A673 (cell line): Measurements from ENCODE around the gene CHTOP. TPM values are rescaled to one million over a fixed set of nuclear protein-coding genes. Genes with fewer than 3 reads are reported as not detected.

Experiments used
- BruUV-seq: library from RNA; stranded (reverse); fragments of 400-500 nt; replicated peaks from 2 replicates; lab custom pipeline; 2021; lab: Mats Ljungman, UMichigan
- CTCF ChIA-PET: fragments of 300-600 bp; sonication (Branson Sonifier 250); formaldehyde crosslinking; loops from one replicate; lab custom pipeline; 2022; ENCODE audit warnings: antibody characterized with exemption; lab: Charles Lee
- POLR2A ChIA-PET: fragments of 300-600 bp; sonication (Branson Sonifier 250); formaldehyde crosslinking; loops from one replicate; lab custom pipeline; 2022; ENCODE audit warnings: antibody characterized with exemption; ENCODE audit not compliant: low non-redundant PET; lab: Charles Lee
- DNase-seq: peaks from one replicate; pipeline ENCODE4 v3.0.0-alpha.2; 2015; ENCODE audit warnings: low spot score
- H3K27ac ChIP-seq: fragments of 200-600 bp; sonication (generic); 2 replicates; pipeline ENCODE4 v1.5.1; 2016; ENCODE audit warnings: mixed run types, low read depth, mild to moderate bottlenecking, mixed read lengths, antibody characterized with exemption, low read length; ENCODE audit not compliant: poor library complexity, severe bottlenecking
- H3K27me3 ChIP-seq: fragments of 200-600 bp; sonication (generic); replicated peaks from 2 replicates; pipeline ENCODE4 v1.6.1; 2017; ENCODE audit warnings: mixed run types, low read depth, mild to moderate bottlenecking, mixed read lengths, antibody characterized with exemption, low read length; ENCODE audit not compliant: insufficient read depth, poor library complexity
- H3K36me3 ChIP-seq: fragments of 200-600 bp; sonication (generic); 2 replicates; pipeline ENCODE4 v1.6.1; 2016; ENCODE audit warnings: mixed run types, mild to moderate bottlenecking, mixed read lengths, antibody characterized with exemption, low read length; ENCODE audit not compliant: insufficient read depth, poor library complexity, severe bottlenecking
- H3K4me1 ChIP-seq: fragments of 200-600 bp; sonication (generic); 2 replicates; pipeline ENCODE4 v1.6.1; 2017; ENCODE audit warnings: mixed run types, mild to moderate bottlenecking, mixed read lengths, antibody characterized with exemption, low read length; ENCODE audit not compliant: insufficient read depth, poor library complexity, severe bottlenecking
- H3K4me3 ChIP-seq: fragments of 200-600 bp; sonication (generic); 2 replicates; pipeline ENCODE4 v1.5.1; 2016; ENCODE audit warnings: low read depth, mixed run types, mild to moderate bottlenecking, mixed read lengths, low read length; ENCODE audit not compliant: poor library complexity, severe bottlenecking
- H3K9me3 ChIP-seq: fragments of 200-600 bp; sonication (generic); 2 replicates; pipeline ENCODE4 v1.6.1; 2016; ENCODE audit warnings: mixed run types, low read depth, mild to moderate bottlenecking, mixed read lengths, antibody characterized with exemption, low read length; ENCODE audit not compliant: poor library complexity, severe bottlenecking
- EZH2 ChIP-seq: fragments of 200-600 bp; sonication (generic); IDR thresholded peaks from 2 replicates; pipeline ENCODE4 v1.6.1; 2017; ENCODE audit warnings: borderline replicate concordance, low read depth, mild to moderate bottlenecking, mixed read lengths, antibody characterized with exemption, low read length; ENCODE audit not compliant: poor library complexity, severe bottlenecking
- intact Hi-C: fragments of 100-400 bp; cut with micrococcal nuclease; formaldehyde crosslinking; loops from one replicate; pipeline ENCODE4 v1.10.0; 2022; ENCODE audit not compliant: unreplicated experiment
- total RNA-seq: library from RNA; stranded (reverse); gene quantifications from 2 replicates; pipeline ENCODE4 v1.2.3, GENCODE V29; 2021
- TF ChIP-seq, protein P1 (sequence below): fragments of 300-800, 200-600 bp; sonication (generic); conservative IDR thresholded peaks from 2 replicates; pipeline ENCODE4 v1.5.1; 2017; ENCODE audit warnings: low read depth, mild to moderate bottlenecking, antibody characterized with exemption, low read length, moderate library complexity, mixed read lengths

Gene CHTOP
- total RNA-seq, 1 experiment from 2014 or later = 101 TPM

DNA sequence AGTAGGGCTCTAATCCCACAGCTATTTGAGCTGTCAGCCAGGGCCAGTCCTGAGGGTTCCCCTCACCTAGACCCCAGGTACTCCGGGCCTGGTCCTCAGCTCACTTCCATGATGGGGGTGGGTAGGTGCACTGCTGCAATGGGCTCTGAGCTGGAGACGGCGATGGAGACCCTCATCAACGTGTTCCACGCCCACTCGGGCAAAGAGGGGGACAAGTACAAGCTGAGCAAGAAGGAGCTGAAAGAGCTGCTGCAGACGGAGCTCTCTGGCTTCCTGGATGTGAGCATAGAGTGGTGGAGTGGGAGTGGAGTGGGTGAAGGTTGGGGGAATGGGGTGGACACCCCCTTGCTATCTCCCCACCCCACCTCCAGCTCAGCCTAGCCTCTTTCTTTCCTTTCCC, 3.5 kb upstream of the CHTOP start:
- ChIA-PET CTCF (no interaction called here), POLR2A (no interaction called here)
- no TSS peak for BruUV-seq
- Histone ChIP-seq H3K27me3 (no peaks in the 10 kb centered on the region), H3K36me3 (no peaks in the 10 kb centered on the region), H3K4me1 (peaks cover 24% of the 10 kb centered on the region), H3K9me3 (no peaks in the 10 kb centered on the region), H3K4me3 (no peak overlapping the region), H3K27ac (no peak overlapping the region)
- no peak for DNase-seq
- TF ChIP-seq, protein P1, sequence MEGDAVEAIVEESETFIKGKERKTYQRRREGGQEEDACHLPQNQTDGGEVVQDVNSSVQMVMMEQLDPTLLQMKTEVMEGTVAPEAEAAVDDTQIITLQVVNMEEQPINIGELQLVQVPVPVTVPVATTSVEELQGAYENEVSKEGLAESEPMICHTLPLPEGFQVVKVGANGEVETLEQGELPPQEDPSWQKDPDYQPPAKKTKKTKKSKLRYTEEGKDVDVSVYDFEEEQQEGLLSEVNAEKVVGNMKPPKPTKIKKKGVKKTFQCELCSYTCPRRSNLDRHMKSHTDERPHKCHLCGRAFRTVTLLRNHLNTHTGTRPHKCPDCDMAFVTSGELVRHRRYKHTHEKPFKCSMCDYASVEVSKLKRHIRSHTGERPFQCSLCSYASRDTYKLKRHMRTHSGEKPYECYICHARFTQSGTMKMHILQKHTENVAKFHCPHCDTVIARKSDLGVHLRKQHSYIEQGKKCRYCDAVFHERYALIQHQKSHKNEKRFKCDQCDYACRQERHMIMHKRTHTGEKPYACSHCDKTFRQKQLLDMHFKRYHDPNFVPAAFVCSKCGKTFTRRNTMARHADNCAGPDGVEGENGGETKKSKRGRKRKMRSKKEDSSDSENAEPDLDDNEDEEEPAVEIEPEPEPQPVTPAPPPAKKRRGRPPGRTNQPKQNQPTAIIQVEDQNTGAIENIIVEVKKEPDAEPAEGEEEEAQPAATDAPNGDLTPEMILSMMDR = no peak
- no peak for TF ChIP-seq EZH2
- intact Hi-C loops = loop anchor here (5.0 kb wide), 1 partner anchor 98 kb away; no protein-coding TSS in a partner anchor

DNA sequence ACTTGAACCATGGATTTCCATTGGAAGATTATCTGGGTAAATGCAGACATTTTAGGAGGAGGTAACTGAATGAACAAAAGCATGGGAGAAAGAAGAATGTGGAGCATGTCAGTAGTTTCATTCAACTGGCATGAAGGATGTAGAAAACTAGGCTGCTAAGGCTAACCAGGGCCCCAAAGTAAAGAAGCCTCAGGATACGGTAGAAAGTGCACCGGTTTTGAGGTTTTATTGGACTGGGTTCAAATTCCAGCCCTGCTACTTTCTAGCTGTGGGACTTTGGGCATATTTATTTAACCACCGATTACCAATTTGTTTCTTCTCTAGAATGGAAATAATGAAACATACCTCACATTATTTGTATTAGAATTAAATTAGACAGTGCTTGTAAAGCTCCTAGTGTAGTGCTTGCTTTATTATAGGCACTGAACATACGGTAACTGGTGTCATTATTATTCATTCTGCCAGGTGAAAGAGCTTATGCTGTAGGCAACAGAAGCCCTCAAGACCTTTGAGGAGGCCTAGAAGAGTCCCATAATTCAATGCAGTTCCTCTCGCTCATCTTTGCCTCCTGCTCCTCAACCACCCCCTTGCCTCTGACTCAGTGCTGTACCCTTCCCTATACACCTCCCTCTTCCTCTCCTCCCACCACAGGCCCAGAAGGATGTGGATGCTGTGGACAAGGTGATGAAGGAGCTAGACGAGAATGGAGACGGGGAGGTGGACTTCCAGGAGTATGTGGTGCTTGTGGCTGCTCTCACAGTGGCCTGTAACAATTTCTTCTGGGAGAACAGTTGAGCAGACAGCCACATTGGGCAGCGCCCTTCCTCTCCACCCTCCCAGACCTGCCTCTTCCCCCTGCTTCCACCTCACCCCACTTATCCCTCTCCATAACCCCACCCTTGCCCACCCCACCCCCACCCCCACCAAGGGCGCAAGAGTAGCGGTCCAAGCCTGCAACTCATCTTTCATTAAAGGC, 2.5 kb upstream of the CHTOP start:
- Histone ChIP-seq H3K4me1 (peaks cover 32% of the 10 kb centered on the region), H3K9me3 (no peaks in the 10 kb centered on the region), H3K36me3 (peaks cover 7% of the 10 kb centered on the region), H3K27me3 (no peaks in the 10 kb centered on the region), H3K4me3 (no peak overlapping the region), H3K27ac (no peak overlapping the region)
- no TSS peak for BruUV-seq
- no peak for TF ChIP-seq EZH2
- TF ChIP-seq, protein P1 = no peak
- DNase-seq = no peak
- intact Hi-C loops = loop anchor here (5.0 kb wide), 1 partner anchor 99 kb away; no protein-coding TSS in a partner anchor
- CTCF ChIA-PET = no interaction called here
- POLR2A ChIA-PET = no interaction called here

DNA sequence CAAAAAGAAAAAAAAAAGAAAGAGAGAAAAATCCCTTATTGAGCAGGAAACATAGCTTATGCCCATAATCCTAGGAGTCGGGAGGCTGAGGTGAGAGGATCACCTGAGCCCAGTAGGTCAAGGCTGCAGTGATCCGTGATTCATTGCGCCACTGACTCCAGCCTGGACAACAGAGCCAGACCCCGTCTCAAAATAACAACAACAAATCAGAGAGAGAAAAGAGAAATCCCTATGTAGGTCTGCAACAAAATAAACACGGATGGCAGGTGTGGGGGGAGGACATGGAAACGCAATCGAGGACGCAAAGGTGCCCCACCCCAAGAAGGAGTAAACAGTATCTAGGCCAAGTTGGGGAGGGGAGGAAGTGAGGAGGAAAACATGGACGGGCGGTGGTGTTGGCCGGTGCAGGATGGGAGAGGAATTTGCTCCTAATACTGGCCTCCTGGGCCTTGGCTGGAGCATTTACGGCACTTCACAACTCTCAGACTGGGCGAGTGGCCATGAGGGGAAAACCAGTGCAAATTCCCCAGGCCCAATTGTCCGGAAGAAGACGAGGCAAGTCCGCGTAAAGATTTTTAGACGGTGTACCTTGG, 609 bp upstream of the CHTOP start:
- H3K36me3 ChIP-seq = peaks cover 26% of the 10 kb centered on the region
- POLR2A ChIA-PET = interaction anchor here (0.6 to 1.0 kb wide), 3 partner anchors 14 to 86 kb away, joined by 3 to 7 read pairs (median 4); no protein-coding TSS in a partner anchor
- no peaks in the 10 kb centered on the region for H3K27me3 ChIP-seq
- CTCF ChIA-PET = interaction anchor here (1.5 kb wide), 1 partner anchor 100 kb away, joined by 4 read pairs; no protein-coding TSS in a partner anchor
- peak overlapping the region; percentile 91 for H3K4me3 ChIP-seq
- no TSS peak for BruUV-seq
- intact Hi-C loops = loop anchor here (5.0 kb wide), 1 partner anchor 101 kb away; no protein-coding TSS in a partner anchor
- peaks cover 15% of the 10 kb centered on the region for H3K4me1 ChIP-seq
- no peaks in the 10 kb centered on the region for H3K9me3 ChIP-seq
- no peak for DNase-seq
- H3K27ac ChIP-seq = no peak overlapping the region
- TF ChIP-seq, protein P1 = no peak
- TF ChIP-seq EZH2 = no peak
